Loucy (cell line): ENCODE measurements around the gene LRRC4C.

Experiments used
- H2AFZ ChIP-seq: fragments of 200-600 bp; sonication (generic); 2 replicates; pipeline ENCODE4 v1.6.0; 2016; ENCODE audit warnings: antibody characterized with exemption, mild to moderate bottlenecking, low read length, moderate library complexity
- H3F3A ChIP-seq: fragments of 200-600 bp; 2 replicates; pipeline ENCODE4 v1.6.0; 2016; ENCODE audit warnings: antibody characterized with exemption, low read depth, mild to moderate bottlenecking
- H3K27me3 ChIP-seq: fragments of 200-600 bp; sonication (generic); 2 replicates; pipeline ENCODE4 v1.6.1; 2014; ENCODE audit warnings: low read length, mild to moderate bottlenecking; ENCODE audit not compliant: insufficient read depth, poor library complexity, severe bottlenecking
- H3K36me3 ChIP-seq: fragments of 200-600 bp; sonication (generic); 2 replicates; pipeline ENCODE4 v1.6.1; 2016; ENCODE audit warnings: low read length; ENCODE audit not compliant: insufficient read depth
- H3K4me1 ChIP-seq: fragments of 200-600 bp; sonication (generic); 2 replicates; pipeline ENCODE4 v1.5.1; 2014; ENCODE audit warnings: low read length, mild to moderate bottlenecking; ENCODE audit not compliant: insufficient read depth, poor library complexity, severe bottlenecking
- H3K4me2 ChIP-seq: fragments of 200-600 bp; sonication (generic); 2 replicates; pipeline ENCODE4 v1.6.0; 2014; ENCODE audit warnings: antibody characterized with exemption, low read length, low read depth, mild to moderate bottlenecking; ENCODE audit not compliant: poor library complexity, severe bottlenecking
- H3K4me3 ChIP-seq: fragments of 200-600 bp; sonication (generic); 2 replicates; pipeline ENCODE4 v1.5.1; 2014; ENCODE audit warnings: low read length, mild to moderate bottlenecking, mixed read lengths; ENCODE audit not compliant: poor library complexity, severe bottlenecking
- H3K79me2 ChIP-seq: fragments of 200-600 bp; sonication (generic); 2 replicates; pipeline ENCODE4 v1.6.1; 2014; ENCODE audit warnings: low read length; ENCODE audit not compliant: insufficient read depth
- H3K9ac ChIP-seq: fragments of 200-600 bp; sonication (generic); 2 replicates; pipeline ENCODE4 v1.6.0; 2014; ENCODE audit warnings: mild to moderate bottlenecking, low read depth, low read length, moderate library complexity; ENCODE audit not compliant: poor library complexity, severe bottlenecking
- H3K9me2 ChIP-seq: fragments of 200-600 bp; sonication (generic); replicated peaks from 2 replicates; pipeline ENCODE4 v1.6.1; 2016; ENCODE audit warnings: low read depth, low read length, mixed read lengths
- H3K9me3 ChIP-seq: fragments of 200-600 bp; sonication (generic); 2 replicates; pipeline ENCODE4 v1.6.1; 2014; ENCODE audit warnings: mild to moderate bottlenecking, antibody characterized with exemption, low read length, low read depth; ENCODE audit not compliant: insufficient read depth
- H4K20me1 ChIP-seq: fragments of 200-600 bp; sonication (generic); 2 replicates; pipeline ENCODE4 v1.6.0; 2014; ENCODE audit warnings: antibody characterized with exemption, low read length, mild to moderate bottlenecking; ENCODE audit not compliant: insufficient read depth, poor library complexity, severe bottlenecking
- CTCF ChIP-seq: fragments of 200-600 bp; sonication (generic); conservative IDR thresholded peaks from 2 replicates; pipeline ENCODE4 v1.5.1; 2014; ENCODE audit warnings: mild to moderate bottlenecking, antibody characterized with exemption, low read length
- EZH2phosphoT487 ChIP-seq: fragments of 200-600 bp; IDR thresholded peaks from 2 replicates; pipeline ENCODE4 v1.6.1; 2018; ENCODE audit warnings: antibody characterized with exemption, mild to moderate bottlenecking, moderate library complexity, borderline replicate concordance

LRRC4C gene

GRCh38 chr11:40746282-40746681 is 713.2 kb downstream of the LRRC4C start:
- TF ChIP-seq EZH2phosphoT487 (no peak), CTCF (no peak)
- no peaks in the 10 kb centered on the region for H3K4me1 ChIP-seq
- H3K9me3 ChIP-seq: no peaks in the 10 kb centered on the region
- no peaks in the 10 kb centered on the region for H4K20me1 ChIP-seq
- no peaks in the 10 kb centered on the region for H3F3A ChIP-seq
- no peak overlapping the region for H3K9ac ChIP-seq
- no peaks in the 10 kb centered on the region for H3K27me3 ChIP-seq
- H3K9me2 ChIP-seq: no peaks in the 10 kb centered on the region
- H2AFZ ChIP-seq: no peak overlapping the region
- H3K79me2 ChIP-seq: no peaks in the 10 kb centered on the region
- H3K36me3 ChIP-seq: no peaks in the 10 kb centered on the region
- H3K4me3 ChIP-seq: no peak overlapping the region
- no peak overlapping the region for H3K4me2 ChIP-seq

- Histone ChIP-seq H3K27me3 (no peaks in the 10 kb centered on the region), H3F3A (no peaks in the 10 kb centered on the region), H3K9me3 (no peaks in the 10 kb centered on the region), H3K36me3 (no peaks in the 10 kb centered on the region), H4K20me1 (no peaks in the 10 kb centered on the region), H3K4me1 (no peaks in the 10 kb centered on the region), H3K9me2 (no peaks in the 10 kb centered on the region), H3K9ac (no peak overlapping the region), H2AFZ (no peak overlapping the region), H3K79me2 (no peaks in the 10 kb centered on the region), H3K4me2 (no peak overlapping the region), H3K4me3 (no peak overlapping the region)
- no peak for TF ChIP-seq CTCF
- no peak for TF ChIP-seq EZH2phosphoT487
Measured at GRCh38 chr11:40732132-40732531, 727.3 kb downstream of the LRRC4C start.

- H3K9me3 ChIP-seq: no peaks in the 10 kb centered on the region
- no peaks in the 10 kb centered on the region for H3K27me3 ChIP-seq
- 0 out of 2 replicates have a peak, but pooled peaks have one; percentile 15 for TF ChIP-seq CTCF
- no peak for TF ChIP-seq EZH2phosphoT487
Measured at GRCh38 chr11:40722179-40722795, 737.2 kb downstream of the LRRC4C start.

More at GRCh38 chr11:40722179-40722795, 737.2 kb downstream of the LRRC4C start:
- H3K36me3 ChIP-seq: no peaks in the 10 kb centered on the region
- no peak overlapping the region for H3K4me3 ChIP-seq
- no peak overlapping the region for H3K4me2 ChIP-seq
- no peaks in the 10 kb centered on the region for H3F3A ChIP-seq
- no peaks in the 10 kb centered on the region for H4K20me1 ChIP-seq
- H2AFZ ChIP-seq: no peak overlapping the region
- H3K9ac ChIP-seq: no peak overlapping the region
- no peaks in the 10 kb centered on the region for H3K4me1 ChIP-seq
- H3K9me2 ChIP-seq: no peaks in the 10 kb centered on the region
- no peaks in the 10 kb centered on the region for H3K79me2 ChIP-seq
